Natural killer cell treated with Interleukin-12 subunit alpha and Interleukin-12 subunit beta and Interleukin-15 and Interleukin-18, amount 100 ng/mL, for 72 hours (primary cell): ENCODE results near the gene BPGM. TPM values are rescaled to one million over a fixed set of nuclear protein-coding genes. Genes with fewer than 3 reads are reported as not detected.
"Not testable (repeated sequence)": the region's sequence is repeated elsewhere in the genome, so short reads cannot be mapped to it uniquely, and the experiment has no call there.

Experiments
- ATAC-seq, 2 donors: fragments of 150-1000 bp; cut with Tn5 transposase in 1 of 2; sonication (Bioruptor Pico), chemical (Tn5 transposase) in 1 of 2; 2 replicates each; pipeline ENCODE4 v1.10.0; 2021
- DNase-seq: peaks from one replicate; pipeline ENCODE4 v3.0.0; 2022; ENCODE audit warnings: low spot score
- H3K27ac Mint-ChIP-seq, 2 donors: 1 replicate in 1 of 2; 2 replicates in 1 of 2; pipeline ENCODE4 v1.8.0; 2022; ENCODE audit warnings: mixed read lengths in 2 of 2, mild to moderate bottlenecking in 1 of 2, moderate library complexity in 1 of 2
- H3K27me3 Mint-ChIP-seq, 2 donors: 1 replicate in 1 of 2; 2 replicates in 1 of 2; pipeline ENCODE4 v1.8.0; 2022; ENCODE audit warnings: mixed read lengths in 2 of 2
- H3K36me3 Mint-ChIP-seq: one replicate; pipeline ENCODE4 v1.8.0; 2022; ENCODE audit warnings: mixed read lengths
- H3K4me1 Mint-ChIP-seq, 2 donors: 1 replicate in 1 of 2; 2 replicates in 1 of 2; pipeline ENCODE4 v1.8.0; 2022; ENCODE audit warnings: low read depth in 2 of 2, mixed read lengths in 2 of 2, mild to moderate bottlenecking in 1 of 2
- H3K4me3 Mint-ChIP-seq: one replicate; pipeline ENCODE4 v1.8.0; 2022; ENCODE audit warnings: mixed read lengths
- H3K9me3 Mint-ChIP-seq: 2 replicates; pipeline ENCODE4 v1.8.0; 2022; ENCODE audit warnings: mixed read lengths
- total RNA-seq, 2 donors: library from RNA; stranded (reverse); gene quantifications; one replicate each; pipeline ENCODE4 v1.2.3, GENCODE V29; 2022

Gene BPGM
- total RNA-seq, 2 donors from 2014 or later = 30.2 to 68.1 TPM

DNA sequence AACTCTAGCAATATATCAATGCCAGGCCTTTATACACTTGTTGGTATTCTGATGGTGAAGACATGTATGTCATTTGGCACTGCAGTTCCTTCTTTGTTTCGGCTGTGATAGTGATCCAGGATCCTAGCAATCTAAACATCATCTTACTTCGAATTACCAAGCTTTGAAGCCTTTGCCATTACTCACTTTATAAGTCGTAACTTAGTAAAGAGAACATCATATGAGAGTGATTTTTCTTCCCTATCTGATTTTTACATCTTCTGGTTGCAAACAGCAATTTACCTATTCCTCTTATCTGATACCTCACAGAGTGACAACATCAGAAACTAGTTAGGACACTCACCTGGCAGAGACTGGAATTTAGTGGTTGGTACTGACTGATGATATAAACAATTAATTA is 7.6 kb upstream of the BPGM start:
- DNase-seq (no peak), ATAC-seq (no peak)
- Mint-ChIP-seq H3K36me3 (peaks cover 11% of the 10 kb centered on the region), H3K4me1 (peaks cover 60% of the 10 kb centered on the region in 2 donors), H3K27ac (peak overlapping the region in 1 of 2 donors; percentile 56), H3K27me3 (no peaks in the 10 kb centered on the region), H3K4me3 (no peak overlapping the region), H3K9me3 (peaks cover 10% of the 10 kb centered on the region)

- no peak for ATAC-seq
- H3K27me3 Mint-ChIP-seq = no peaks in the 10 kb centered on the region
- H3K9me3 Mint-ChIP-seq = peaks cover 10% of the 10 kb centered on the region
- peaks cover 11% of the 10 kb centered on the region for H3K36me3 Mint-ChIP-seq
- no peak overlapping the region for H3K27ac Mint-ChIP-seq
- peaks cover 58 to 59% of the 10 kb centered on the region in 2 donors for H3K4me1 Mint-ChIP-seq
- DNase-seq = no peak
- no peak overlapping the region for H3K4me3 Mint-ChIP-seq
Measured at GRCh38 chr7:134639683-134640279, 6.9 kb upstream of the BPGM start.

- peaks cover 10% of the 10 kb centered on the region for H3K36me3 Mint-ChIP-seq
- peak; percentile 88 to 91 for ATAC-seq
- no peaks in the 10 kb centered on the region for H3K27me3 Mint-ChIP-seq
- peaks cover 10% of the 10 kb centered on the region for H3K9me3 Mint-ChIP-seq
- H3K4me1 Mint-ChIP-seq = peaks cover 48 to 49% of the 10 kb centered on the region in 2 donors
- peak overlapping the region; percentile 85 for H3K4me3 Mint-ChIP-seq
- H3K27ac Mint-ChIP-seq = no peak overlapping the region
- DNase-seq = peak; percentile 65
Measured at GRCh38 chr7:134640842-134641715, 5.6 kb upstream of the BPGM start.

GRCh38 chr7:134641981-134642380 is 4.7 kb upstream of the BPGM start:
- peaks cover 41 to 42% of the 10 kb centered on the region in 2 donors for H3K4me1 Mint-ChIP-seq
- not testable (repeated sequence) for H3K27me3 Mint-ChIP-seq, DNase-seq, ATAC-seq, H3K27ac Mint-ChIP-seq, H3K36me3 Mint-ChIP-seq
- H3K4me3 Mint-ChIP-seq = peak overlapping the region; percentile 85
- peaks cover 10% of the 10 kb centered on the region for H3K9me3 Mint-ChIP-seq

- Mint-ChIP-seq H3K27me3 (no peaks in the 10 kb centered on the region), H3K9me3 (peaks cover 10% of the 10 kb centered on the region), H3K36me3 (peaks cover 5% of the 10 kb centered on the region), H3K4me1 (peaks cover 37 to 41% of the 10 kb centered on the region in 2 donors), H3K4me3 (peak overlapping the region; percentile 14), H3K27ac (no peak overlapping the region)
- no peak for DNase-seq
- ATAC-seq = no peak
Measured at GRCh38 chr7:134643131-134643530, 3.5 kb upstream of the BPGM start.

- H3K9me3 Mint-ChIP-seq = peaks cover 7% of the 10 kb centered on the region
- DNase-seq (no peak), ATAC-seq (no peak)
- H3K27me3 Mint-ChIP-seq = no peaks in the 10 kb centered on the region
- H3K36me3 Mint-ChIP-seq = peaks cover 17% of the 10 kb centered on the region
- H3K4me3 Mint-ChIP-seq = no peak overlapping the region
- H3K27ac Mint-ChIP-seq = no peak overlapping the region
- H3K4me1 Mint-ChIP-seq = peaks cover 45 to 49% of the 10 kb centered on the region in 2 donors
Measured at GRCh38 chr7:134645478-134645877, 1.2 kb upstream of the BPGM start.

GRCh38 chr7:134645935-134646334 is 718 bp upstream of the BPGM start:
- peaks cover 41 to 46% of the 10 kb centered on the region in 2 donors for H3K4me1 Mint-ChIP-seq

GRCh38 chr7:134648456-134648855 is 1.8 kb downstream of the BPGM start:
- ATAC-seq (no peak), DNase-seq (no peak)
- peaks cover 17% of the 10 kb centered on the region for H3K36me3 Mint-ChIP-seq
- H3K9me3 Mint-ChIP-seq = no peaks in the 10 kb centered on the region
- H3K27me3 Mint-ChIP-seq = no peaks in the 10 kb centered on the region
- H3K4me3 Mint-ChIP-seq = no peak overlapping the region
- H3K4me1 Mint-ChIP-seq = peaks cover 36 to 44% of the 10 kb centered on the region in 2 donors
- H3K27ac Mint-ChIP-seq = peak overlapping the region in 1 of 2 donors; percentile 45

More at GRCh38 chr7:134645935-134646334, 718 bp upstream of the BPGM start:
- H3K9me3 Mint-ChIP-seq = peaks cover 7% of the 10 kb centered on the region
- H3K36me3 Mint-ChIP-seq = peaks cover 17% of the 10 kb centered on the region
- no peaks in the 10 kb centered on the region for H3K27me3 Mint-ChIP-seq
- DNase-seq = no peak
- no peak overlapping the region for H3K4me3 Mint-ChIP-seq
- no peak for ATAC-seq
- no peak overlapping the region for H3K27ac Mint-ChIP-seq

- Mint-ChIP-seq H3K9me3 (no peaks in the 10 kb centered on the region), H3K36me3 (peaks cover 17% of the 10 kb centered on the region), H3K27ac (peak overlapping the region; percentile 23 to 32), H3K4me3 (peak overlapping the region; percentile 58), H3K27me3 (no peaks in the 10 kb centered on the region), H3K4me1 (peaks cover 41 to 46% of the 10 kb centered on the region in 2 donors)
- no peak for ATAC-seq
- DNase-seq = no peak
Measured at GRCh38 chr7:134649226-134649775, 2.6 kb downstream of the BPGM start.

- Mint-ChIP-seq H3K9me3 (peaks cover under 1% of the 10 kb centered on the region), H3K4me1 (peaks cover 59 to 64% of the 10 kb centered on the region in 2 donors), H3K27ac (no peak overlapping the region), H3K4me3 (no peak overlapping the region), H3K27me3 (no peaks in the 10 kb centered on the region), H3K36me3 (peaks cover 36% of the 10 kb centered on the region)
- ATAC-seq = no peak
- no peak for DNase-seq
Measured at GRCh38 chr7:134651991-134652390, 5.3 kb downstream of the BPGM start.

DNA sequence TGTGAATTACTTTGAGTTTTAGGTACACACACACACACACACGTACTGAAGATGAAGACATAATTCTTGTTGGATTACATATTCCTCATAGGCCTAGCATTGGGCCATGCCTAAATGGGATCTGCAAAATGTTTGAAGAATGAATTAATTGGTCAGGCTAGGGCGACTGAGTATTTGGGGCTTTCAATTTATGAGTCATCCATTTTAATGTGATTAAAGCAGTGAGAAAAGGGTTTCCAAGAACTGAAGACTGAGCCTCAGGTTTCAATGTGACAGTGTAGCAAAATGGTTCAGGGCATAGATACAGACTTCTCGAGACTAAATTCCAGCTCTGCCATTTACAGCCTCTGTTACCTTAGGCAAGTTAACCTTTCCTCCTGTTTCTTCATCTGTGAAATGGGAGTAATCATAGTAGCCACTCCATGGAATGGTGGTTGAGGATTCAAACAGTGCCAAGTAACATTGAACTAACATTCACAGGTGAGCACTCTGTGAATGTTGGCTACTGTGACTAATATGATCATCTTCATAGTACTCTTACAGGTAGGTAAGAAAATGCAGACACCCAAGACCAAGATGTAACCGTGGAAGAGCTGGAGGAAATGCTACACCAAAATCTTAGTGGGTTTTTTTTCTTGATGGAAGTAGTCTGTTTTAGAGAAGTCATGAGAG is 7.6 kb downstream of the BPGM start:
- Mint-ChIP-seq H3K4me3 (peak overlapping the region; percentile 77), H3K4me1 (peaks cover 61 to 70% of the 10 kb centered on the region in 2 donors), H3K27ac (peak overlapping the region; percentile 90 to 99), H3K27me3 (no peaks in the 10 kb centered on the region), H3K36me3 (peaks cover 36% of the 10 kb centered on the region), H3K9me3 (peaks cover 3% of the 10 kb centered on the region)
- DNase-seq (no peak), ATAC-seq (peak; percentile 91 to 92)

DNA sequence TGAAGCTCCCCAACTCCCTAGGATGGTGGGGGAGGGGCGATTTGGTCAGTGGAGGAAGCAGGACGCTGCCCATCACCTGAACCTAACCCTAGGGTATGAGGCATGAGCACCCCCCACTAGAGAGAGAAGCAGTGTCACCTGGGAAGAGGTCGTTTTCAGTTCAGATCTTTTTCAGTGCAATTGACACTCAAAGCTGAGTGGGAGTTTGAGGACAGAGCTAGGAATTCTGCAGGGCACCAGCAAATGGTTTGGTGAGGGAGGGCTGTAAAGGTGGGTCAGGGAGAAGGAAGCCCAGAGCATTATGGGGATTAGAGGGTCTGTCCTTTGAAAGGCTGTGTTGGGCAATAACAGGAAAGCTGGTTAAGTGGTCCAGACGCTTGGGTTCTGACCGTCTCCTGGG is 10.9 kb downstream of the BPGM start:
- Mint-ChIP-seq H3K27ac (peak overlapping the region in 1 of 2 donors; percentile 70), H3K4me3 (peak overlapping the region; percentile 8), H3K9me3 (peaks cover 3% of the 10 kb centered on the region), H3K27me3 (no peaks in the 10 kb centered on the region), H3K36me3 (peaks cover 32% of the 10 kb centered on the region), H3K4me1 (peaks cover 45 to 65% of the 10 kb centered on the region in 2 donors)
- ATAC-seq (no peak), DNase-seq (no peak)

GRCh38 chr7:134660242-134660785 is 13.7 kb downstream of the BPGM start:
- H3K27me3 Mint-ChIP-seq = no peaks in the 10 kb centered on the region
- H3K36me3 Mint-ChIP-seq = peaks cover 42% of the 10 kb centered on the region
- no peak overlapping the region for H3K4me3 Mint-ChIP-seq
- peaks cover 34 to 59% of the 10 kb centered on the region in 2 donors for H3K4me1 Mint-ChIP-seq
- H3K9me3 Mint-ChIP-seq = peaks cover 9% of the 10 kb centered on the region
- ATAC-seq (no peak), DNase-seq (no peak)
- H3K27ac Mint-ChIP-seq = no peak overlapping the region
